Measurements from ENCODE around the gene UPF1.
A peak's percentile ranks its signal among the peaks of the same experiment; 100 is the strongest.
"Not testable (repeated sequence)": the region's sequence is repeated elsewhere in the genome, so short reads cannot be mapped to it uniquely, and the experiment has no call there.

UPF1 gene

GRCh38 chr19:18799389-18799970 lies 32.3 kb upstream of the UPF1 start:
- DNase-seq = no peak

DNA sequence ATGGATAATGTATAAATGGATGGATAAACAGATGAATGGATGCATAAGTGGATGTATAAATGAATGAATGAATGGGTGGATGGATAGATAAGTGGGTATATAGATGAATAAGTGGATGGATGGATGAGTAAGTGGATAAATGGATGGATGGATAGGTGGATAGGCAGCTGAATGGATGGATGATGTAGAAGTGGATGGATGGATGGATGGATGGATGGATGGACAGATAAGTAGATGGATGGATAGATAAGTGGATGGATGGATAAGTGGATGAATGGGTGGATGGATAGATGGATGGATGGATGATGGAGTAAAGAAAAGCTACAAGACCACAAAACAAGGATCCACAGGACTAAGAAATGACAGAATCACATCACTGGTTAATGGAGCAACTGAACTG lies 31.7 kb upstream of the UPF1 start:
- DNase-seq = no peak

DNA sequence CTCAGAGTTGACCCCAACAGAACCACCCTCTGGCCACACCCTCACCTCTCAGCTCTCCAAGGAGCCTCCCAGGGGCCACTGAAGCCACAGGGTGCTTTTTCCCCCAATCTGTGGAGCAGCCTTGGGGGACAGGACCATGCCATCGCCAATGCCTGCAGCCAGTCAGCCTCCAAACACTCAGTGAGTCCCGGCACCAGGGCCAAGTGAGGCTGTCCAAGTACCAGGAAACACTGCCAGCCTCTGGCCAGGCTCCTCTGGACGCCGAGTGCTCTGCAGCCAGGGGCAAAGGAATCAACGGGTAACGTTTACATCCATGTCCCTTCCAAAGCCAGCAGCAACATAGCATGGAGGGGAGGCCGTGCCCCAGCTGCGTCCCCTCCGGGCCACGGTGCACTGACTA lies 31.1 kb upstream of the UPF1 start:
- no peak for DNase-seq

DNA sequence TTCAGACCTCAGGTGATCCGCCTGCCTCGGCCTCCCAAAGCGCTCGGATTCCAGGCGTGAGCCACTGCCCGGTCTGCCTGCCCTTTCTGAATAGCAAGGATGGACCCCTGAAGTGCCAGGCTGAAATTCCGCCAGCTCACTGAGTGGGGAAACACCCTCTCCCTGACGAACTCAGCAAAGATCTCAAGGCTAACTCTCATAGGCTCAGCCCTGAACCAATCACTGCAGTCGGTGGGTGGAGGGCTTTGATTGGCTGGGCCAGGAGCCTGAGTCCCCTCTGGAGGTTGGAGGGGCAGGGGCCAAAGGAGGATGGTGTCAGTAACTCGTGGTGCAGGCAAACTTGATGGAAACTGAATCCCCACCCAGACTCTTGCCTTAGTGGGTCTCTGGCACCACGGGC lies 29.4 kb upstream of the UPF1 start:
- no peak for DNase-seq

- no peak for DNase-seq
These were observed 28.1 kb upstream of the UPF1 start for GRCh38 chr19:18803550-18804138.

DNA sequence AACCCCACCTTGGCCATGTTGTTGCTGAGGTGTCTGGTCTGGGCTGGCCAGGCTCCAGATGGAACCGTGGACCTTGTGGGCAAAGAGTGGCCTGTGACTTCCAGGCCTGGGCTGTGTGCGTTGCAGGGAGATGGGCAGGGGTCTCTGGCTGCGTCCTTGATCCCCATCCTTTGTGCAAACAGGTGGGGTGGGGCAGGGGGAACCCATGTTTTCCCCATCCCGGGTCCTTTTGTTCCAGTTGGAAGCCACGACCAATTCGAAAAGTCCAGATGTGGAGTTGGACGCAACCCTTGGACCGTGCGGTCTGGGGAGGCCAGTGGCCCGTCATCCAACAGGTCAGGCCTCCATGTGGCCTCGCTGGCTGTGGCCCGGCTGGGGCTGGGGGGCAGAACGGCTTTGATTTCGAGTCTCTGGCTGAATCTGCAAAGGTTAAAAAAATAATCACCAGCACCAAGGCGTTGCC lies 27.6 kb upstream of the UPF1 start:
- no peak for DNase-seq

GRCh38 chr19:18804643-18805042 lies 27.1 kb upstream of the UPF1 start:
- DNase-seq = no peak

GRCh38 chr19:18807861-18808331 lies 23.9 kb upstream of the UPF1 start:
- DNase-seq = no peak

- DNase-seq = no peak
These were observed 22.4 kb upstream of the UPF1 start for GRCh38 chr19:18809149-18809868.

DNA sequence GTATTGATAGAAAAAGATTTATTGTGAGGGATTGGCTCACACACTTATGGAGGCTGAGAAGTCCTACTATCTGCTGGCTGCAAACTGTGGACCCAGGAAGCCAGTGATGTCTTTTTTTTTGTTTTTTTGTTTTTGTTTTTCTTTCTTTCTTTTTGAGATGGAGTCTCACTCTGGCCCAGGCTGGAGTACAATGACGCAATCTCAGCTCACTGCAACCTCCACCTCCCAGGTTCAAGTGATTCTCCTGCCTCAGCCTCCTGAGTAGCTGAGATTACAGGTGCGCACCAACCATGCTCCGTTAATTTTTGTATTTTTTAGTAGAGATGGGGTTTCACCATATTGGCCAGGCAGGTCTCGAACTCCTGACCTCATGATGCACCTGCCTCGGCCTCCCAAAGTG lies 20.1 kb upstream of the UPF1 start:
- DNase-seq = not testable (repeated sequence)

- no peak for DNase-seq
These were observed 17.7 kb upstream of the UPF1 start for GRCh38 chr19:18814063-18814462.

GRCh38 chr19:18815673-18816072 lies 16.1 kb upstream of the UPF1 start:
- DNase-seq = no peak

DNA sequence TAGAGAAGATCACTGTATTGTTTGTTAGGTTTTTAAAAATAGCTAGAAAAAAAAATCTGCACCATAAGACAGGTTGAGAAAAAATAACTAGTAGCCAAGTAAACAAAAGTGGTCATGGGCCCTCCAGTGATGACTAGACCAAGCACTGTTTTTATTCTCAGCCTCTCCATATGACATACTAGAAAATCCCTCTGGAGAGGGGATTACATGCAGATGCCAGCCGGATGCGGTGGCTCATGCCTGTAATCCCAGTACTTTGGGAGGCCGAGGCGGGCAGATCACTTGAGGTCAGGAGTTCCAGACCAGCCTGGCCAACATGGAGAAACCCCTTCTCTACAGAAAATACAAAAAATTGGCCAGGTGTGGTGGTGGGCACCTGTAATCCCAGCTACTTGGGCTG lies 15.1 kb upstream of the UPF1 start:
- not testable (repeated sequence) for DNase-seq

DNA sequence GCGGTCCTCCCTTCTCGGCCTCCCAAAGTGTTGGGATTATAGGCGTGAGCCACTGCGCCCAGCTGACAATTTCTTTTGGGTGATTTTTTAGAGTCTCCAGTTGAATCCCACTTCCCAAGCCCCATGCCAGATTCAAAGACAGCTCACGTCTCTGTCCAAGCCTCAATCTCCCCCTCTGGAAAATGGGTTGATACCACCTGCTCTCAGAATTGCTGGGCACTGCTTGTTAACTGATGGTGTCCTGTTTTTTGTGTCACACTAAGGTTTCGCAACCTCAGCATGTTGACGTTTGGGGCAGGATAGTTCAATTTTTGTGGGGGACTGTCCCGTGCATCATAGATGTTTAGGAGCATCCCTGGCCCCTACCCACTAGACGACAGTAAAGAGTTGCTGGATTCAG lies 14.2 kb upstream of the UPF1 start:
- no peak for DNase-seq

GRCh38 chr19:18828786-18829185 lies 3.0 kb upstream of the UPF1 start:
- no peak for DNase-seq

DNA sequence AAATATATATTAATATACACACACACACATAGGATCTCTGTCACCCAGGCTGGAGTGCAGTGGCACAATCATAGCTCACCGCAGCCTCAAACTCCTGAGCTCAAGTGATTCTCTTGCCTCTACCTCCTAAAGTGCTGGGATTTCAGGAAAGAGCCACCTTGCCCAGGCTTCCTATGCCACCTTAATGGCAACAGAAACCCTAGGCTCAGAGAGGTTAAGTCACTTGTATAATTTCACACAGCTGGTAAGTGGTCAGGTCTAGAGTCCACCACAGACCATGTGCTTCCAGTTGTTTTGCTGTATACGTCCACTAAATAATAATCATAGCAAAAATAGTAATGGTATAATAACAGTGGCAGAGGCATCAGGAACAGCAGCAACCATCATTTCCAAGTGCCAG lies 1.3 kb upstream of the UPF1 start:
- DNase-seq = no peak

GRCh38 chr19:18832306-18833140 lies 764 bp downstream of the UPF1 start:
- DNase-seq = peak; percentile 43

DNA sequence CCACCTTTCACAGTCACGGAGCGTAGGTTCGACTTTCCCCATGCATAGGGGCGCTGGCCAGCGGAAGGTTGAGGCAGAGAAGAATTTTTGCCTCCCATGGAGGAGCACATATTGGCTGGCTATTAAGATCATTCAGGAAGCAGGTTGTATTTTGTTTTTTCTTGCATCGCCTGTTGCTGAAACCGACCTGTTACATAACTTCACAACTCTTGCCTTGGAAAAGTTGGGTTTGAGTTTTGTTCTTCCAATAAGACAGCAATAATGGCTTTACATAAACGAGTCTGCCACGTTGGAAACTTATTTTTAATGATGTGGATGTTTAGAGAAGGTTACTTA lies 1.4 kb downstream of the UPF1 start:
- no peak for DNase-seq

DNA sequence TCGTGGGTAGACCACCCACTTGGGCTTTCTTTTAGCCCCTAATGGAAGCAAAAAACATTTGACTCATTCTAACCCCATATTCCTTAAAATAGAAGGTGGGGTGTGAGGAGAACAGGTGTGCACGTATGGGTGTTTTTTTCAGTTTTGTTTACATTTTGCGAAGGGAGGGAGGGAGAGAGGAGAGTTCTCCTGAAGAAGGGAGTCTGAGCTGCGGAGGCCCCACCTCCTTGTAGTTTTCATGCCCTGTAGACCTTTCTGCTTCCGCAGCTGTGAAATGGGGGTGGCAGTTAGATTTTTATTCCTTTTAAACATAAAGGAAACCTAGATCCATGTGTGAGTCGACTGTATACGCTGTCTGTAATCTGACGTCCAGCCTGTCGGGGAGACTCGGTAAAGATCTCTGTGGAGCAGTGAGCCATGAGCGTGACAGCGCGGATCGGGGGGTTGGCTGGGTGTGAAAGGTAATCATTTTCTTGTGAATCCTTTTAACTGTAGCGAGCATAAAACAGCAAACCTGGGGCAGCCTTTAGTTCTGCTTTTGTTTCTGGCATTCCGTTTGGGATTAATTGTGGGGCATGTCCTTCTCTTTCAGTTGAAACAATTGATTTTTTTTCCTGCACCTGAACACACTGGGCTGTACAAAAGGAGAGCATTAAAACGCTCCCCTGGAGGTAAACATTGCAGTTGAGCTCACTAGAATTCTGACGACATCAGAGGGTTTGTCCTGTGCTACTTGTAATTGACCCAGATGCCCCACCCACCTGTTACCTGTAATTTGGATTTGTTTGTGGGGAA lies 2.3 kb downstream of the UPF1 start:
- DNase-seq = no peak

DNA sequence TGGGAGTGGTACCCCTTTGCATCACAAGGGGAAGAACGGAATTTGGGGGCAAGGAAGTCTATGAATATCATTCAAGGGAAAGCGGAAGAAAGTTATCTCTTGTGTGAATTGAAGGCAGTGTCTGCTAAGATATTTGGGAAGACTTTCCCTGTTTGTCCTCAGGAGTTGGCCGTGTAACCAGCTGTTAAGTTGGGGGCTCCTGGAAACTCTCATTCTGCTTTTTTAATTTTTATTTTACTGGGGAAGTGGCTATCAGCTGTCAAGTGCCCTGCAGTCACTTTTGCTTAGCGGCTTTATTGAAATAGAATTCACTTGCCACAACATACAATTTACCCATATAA lies 2.9 kb downstream of the UPF1 start:
- DNase-seq = no peak

- DNase-seq = no peak
These were observed 7.9 kb downstream of the UPF1 start for GRCh38 chr19:18839465-18840287.
